Measurements from ENCODE around the gene FRMD4A. TPM values are rescaled to one million over a fixed set of nuclear protein-coding genes. Genes with fewer than 3 reads are reported as not detected.

The FRMD4A gene
- total and polyA plus RNA-seq, 2 experiments from 2014 or later = 5.4 to 10.3 TPM

DNA sequence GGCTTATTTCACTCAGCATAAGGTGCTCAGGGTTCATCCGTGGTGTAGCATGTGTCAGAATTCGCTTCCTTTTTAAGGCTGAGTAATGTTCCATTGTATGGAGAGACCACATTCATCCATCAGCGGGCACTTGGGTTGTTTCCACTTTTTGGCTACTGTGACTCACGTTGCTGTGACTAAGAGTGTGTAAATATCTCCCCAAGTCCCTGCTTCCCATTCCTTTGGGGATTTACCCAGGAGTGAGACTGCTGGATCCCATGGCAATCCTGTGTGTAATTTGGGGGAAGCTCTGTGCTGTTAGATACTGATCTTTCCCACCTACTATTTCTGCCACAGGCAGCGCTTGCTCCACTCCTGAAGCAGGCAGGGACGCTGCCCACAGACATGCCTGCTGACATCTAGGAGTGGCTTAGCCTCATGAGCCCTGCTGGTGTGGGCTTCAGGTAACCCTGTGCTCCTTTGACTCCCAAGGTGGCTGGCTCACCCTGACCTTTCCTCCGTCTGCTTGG, 346.0 kb downstream of the FRMD4A start:
- Histone ChIP-seq H3K79me2 (no peaks in the 10 kb centered on the region), H3K9me2 (replicated peaks; ENCODE audit: insufficient read depth) (no peaks in the 10 kb centered on the region), H3K4me3 (no peak overlapping the region), H3K36me3 (replicated peaks; ENCODE audit: insufficient read depth, low read depth) (no peaks in the 10 kb centered on the region), H3K27ac (no peak overlapping the region), H3K4me2 (no peak overlapping the region), H3K4me1 (ENCODE audit: insufficient read depth) (no peaks in the 10 kb centered on the region), H3K9me3 (ENCODE audit: low read depth) (no peaks in the 10 kb centered on the region), H2AFZ (no peak overlapping the region), H4K20me1 (ENCODE audit: insufficient read depth, poor library complexity, severe bottlenecking) (no peaks in the 10 kb centered on the region), H3K27me3 (no peaks in the 10 kb centered on the region)
- no peak for TF ChIP-seq EZH2phosphoT487 (IDR thresholded peaks at IDR 0.05; ENCODE audit: low read depth, severe bottlenecking, unreplicated experiment)
- no peak for TF ChIP-seq EZH2 (IDR thresholded peaks at IDR 0.05; ENCODE audit: borderline replicate concordance)
- TF ChIP-seq, protein P1, sequence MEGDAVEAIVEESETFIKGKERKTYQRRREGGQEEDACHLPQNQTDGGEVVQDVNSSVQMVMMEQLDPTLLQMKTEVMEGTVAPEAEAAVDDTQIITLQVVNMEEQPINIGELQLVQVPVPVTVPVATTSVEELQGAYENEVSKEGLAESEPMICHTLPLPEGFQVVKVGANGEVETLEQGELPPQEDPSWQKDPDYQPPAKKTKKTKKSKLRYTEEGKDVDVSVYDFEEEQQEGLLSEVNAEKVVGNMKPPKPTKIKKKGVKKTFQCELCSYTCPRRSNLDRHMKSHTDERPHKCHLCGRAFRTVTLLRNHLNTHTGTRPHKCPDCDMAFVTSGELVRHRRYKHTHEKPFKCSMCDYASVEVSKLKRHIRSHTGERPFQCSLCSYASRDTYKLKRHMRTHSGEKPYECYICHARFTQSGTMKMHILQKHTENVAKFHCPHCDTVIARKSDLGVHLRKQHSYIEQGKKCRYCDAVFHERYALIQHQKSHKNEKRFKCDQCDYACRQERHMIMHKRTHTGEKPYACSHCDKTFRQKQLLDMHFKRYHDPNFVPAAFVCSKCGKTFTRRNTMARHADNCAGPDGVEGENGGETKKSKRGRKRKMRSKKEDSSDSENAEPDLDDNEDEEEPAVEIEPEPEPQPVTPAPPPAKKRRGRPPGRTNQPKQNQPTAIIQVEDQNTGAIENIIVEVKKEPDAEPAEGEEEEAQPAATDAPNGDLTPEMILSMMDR (IDR thresholded peaks at IDR 0.05; ENCODE audit: poor library complexity) = no peak
- no peak for DNase-seq (ENCODE audit: low spot score)
- 79% methylated on average over 7 of the region's 7 CpGs for WGBS (ENCODE audit: low lambda C conversion rate, missing lambda C conversion rate)

DNA sequence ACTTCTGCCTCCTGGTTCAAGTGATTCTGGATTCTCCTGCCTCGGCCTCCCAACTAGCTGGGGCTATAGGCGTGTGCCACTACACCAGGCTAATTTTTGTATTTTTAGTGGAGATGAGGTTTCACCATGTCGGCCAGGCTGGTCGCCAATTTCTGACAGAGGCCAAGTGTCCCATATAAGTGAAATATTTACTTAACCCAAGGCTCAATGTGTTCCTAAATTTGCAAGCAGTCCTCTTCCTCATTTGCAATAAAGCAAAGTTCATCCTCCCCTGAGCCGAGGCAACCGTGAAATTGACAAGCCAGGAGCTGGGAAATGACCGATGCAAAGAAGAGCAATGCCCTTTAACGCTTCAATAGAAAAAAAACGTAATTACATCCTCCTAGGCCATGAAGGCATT, 347.7 kb downstream of the FRMD4A start:
- WGBS (ENCODE audit: low lambda C conversion rate, missing lambda C conversion rate) = 94% methylated on average over 9 of the region's 9 CpGs
- H4K20me1 ChIP-seq (ENCODE audit: insufficient read depth, poor library complexity, severe bottlenecking) = no peaks in the 10 kb centered on the region
- no peak overlapping the region for H2AFZ ChIP-seq

DNA sequence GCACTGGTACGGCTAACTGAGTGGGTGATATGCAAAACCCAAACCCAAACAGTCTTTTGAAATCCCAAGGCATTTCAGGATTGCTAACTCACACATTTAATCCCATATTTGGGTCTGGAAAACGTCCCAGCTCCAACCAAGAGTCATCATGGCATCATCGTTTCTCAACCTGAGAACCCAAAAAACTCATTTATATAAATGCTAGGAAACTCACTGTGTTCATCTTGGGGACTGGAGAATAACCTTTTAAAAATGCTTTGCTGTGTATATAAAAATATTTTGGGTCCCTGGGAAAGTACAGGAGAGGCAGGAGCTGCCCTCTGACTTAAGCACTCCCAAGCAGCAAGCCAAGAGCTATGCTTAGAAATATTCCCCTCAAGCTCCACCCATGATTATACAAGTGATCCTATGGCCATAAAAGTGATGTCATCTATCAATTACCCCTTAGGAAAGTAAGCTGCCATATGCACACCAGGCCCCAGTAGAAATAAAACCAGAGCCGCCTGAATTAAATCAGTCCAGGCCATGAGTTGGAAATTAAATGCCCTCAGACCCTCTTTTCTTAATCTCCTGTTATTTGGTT, 352.1 kb downstream of the FRMD4A start:
- no peaks in the 10 kb centered on the region for H3K36me3 ChIP-seq (replicated peaks; ENCODE audit: insufficient read depth, low read depth)
- no peaks in the 10 kb centered on the region for H3K9me3 ChIP-seq (ENCODE audit: low read depth)
- TF ChIP-seq, protein P1 (IDR thresholded peaks at IDR 0.05; ENCODE audit: poor library complexity) = no peak
- TF ChIP-seq EZH2 (IDR thresholded peaks at IDR 0.05; ENCODE audit: borderline replicate concordance) (no peak), EZH2phosphoT487 (IDR thresholded peaks at IDR 0.05; ENCODE audit: low read depth, severe bottlenecking, unreplicated experiment) (no peak)
- no peaks in the 10 kb centered on the region for H3K9me2 ChIP-seq (replicated peaks; ENCODE audit: insufficient read depth)
- no peaks in the 10 kb centered on the region for H3K79me2 ChIP-seq
- H4K20me1 ChIP-seq (ENCODE audit: insufficient read depth, poor library complexity, severe bottlenecking) = no peaks in the 10 kb centered on the region
- no peak overlapping the region for H3K27ac ChIP-seq
- no peak overlapping the region for H3K4me2 ChIP-seq
- H3K27me3 ChIP-seq = peaks cover 5% of the 10 kb centered on the region
- H2AFZ ChIP-seq = no peak overlapping the region
- peaks cover under 1% of the 10 kb centered on the region for H3K4me1 ChIP-seq (ENCODE audit: insufficient read depth)
- H3K4me3 ChIP-seq = no peak overlapping the region
- 68% methylated on average over 4 of the region's 4 CpGs for WGBS (ENCODE audit: low lambda C conversion rate, missing lambda C conversion rate)
- DNase-seq (ENCODE audit: low spot score) = no peak

More for the DNA sequence above, 347.7 kb downstream of the FRMD4A start:
- H3K9me3 ChIP-seq (ENCODE audit: low read depth) = no peaks in the 10 kb centered on the region
- H3K4me3 ChIP-seq = no peak overlapping the region
- TF ChIP-seq EZH2phosphoT487 (IDR thresholded peaks at IDR 0.05; ENCODE audit: low read depth, severe bottlenecking, unreplicated experiment) (no peak), EZH2 (IDR thresholded peaks at IDR 0.05; ENCODE audit: borderline replicate concordance) (no peak)
- TF ChIP-seq, protein P1 (IDR thresholded peaks at IDR 0.05; ENCODE audit: poor library complexity) = no peak
- H3K27me3 ChIP-seq = no peaks in the 10 kb centered on the region
- DNase-seq (ENCODE audit: low spot score) = no peak
- no peaks in the 10 kb centered on the region for H3K9me2 ChIP-seq (replicated peaks; ENCODE audit: insufficient read depth)
- no peak overlapping the region for H3K27ac ChIP-seq
- H3K36me3 ChIP-seq (replicated peaks; ENCODE audit: insufficient read depth, low read depth) = no peaks in the 10 kb centered on the region
- no peak overlapping the region for H3K4me2 ChIP-seq
- H3K4me1 ChIP-seq (ENCODE audit: insufficient read depth) = no peaks in the 10 kb centered on the region
- no peaks in the 10 kb centered on the region for H3K79me2 ChIP-seq

Data from hepatocyte (in vitro differentiated cells).